Esophagus (tissue), 2 donors: ENCODE data around the gene FN3K. TPM values are rescaled to one million over a fixed set of nuclear protein-coding genes. Genes with fewer than 3 reads are reported as not detected.

Experiments used
- H3K27ac ChIP-seq, 2 donors: one replicate each; pipeline ENCODE4 v1.5.1; 2013; ENCODE audit warnings: low read depth in 2 of 2, mild to moderate bottlenecking in 2 of 2, inconsistent platforms in 1 of 2, low read length in 1 of 2, moderate library complexity in 1 of 2
- H3K27me3 ChIP-seq, 2 donors: one replicate each; pipeline ENCODE4 v1.6.1; 2013; ENCODE audit warnings: low read length in 2 of 2, control low read depth in 1 of 2, mild to moderate bottlenecking in 1 of 2; ENCODE audit not compliant: insufficient read depth in 2 of 2, control insufficient read depth in 1 of 2
- H3K36me3 ChIP-seq, 2 donors: one replicate each; pipeline ENCODE4 v1.6.1; 2013; ENCODE audit warnings: low read length in 1 of 2; ENCODE audit not compliant: control insufficient read depth in 2 of 2, insufficient read depth in 2 of 2
- H3K4me1 ChIP-seq, 2 donors: one replicate each; pipeline ENCODE4 v1.6.1; 2013; ENCODE audit warnings: low read length in 1 of 2; ENCODE audit not compliant: control insufficient read depth in 2 of 2, insufficient read depth in 2 of 2
- H3K4me3 ChIP-seq, 2 donors: one replicate each; pipeline ENCODE4 v1.5.1; 2013; ENCODE audit warnings: low read length in 2 of 2, mild to moderate bottlenecking in 2 of 2, low read depth in 1 of 2, moderate library complexity in 1 of 2
- H3K9me3 ChIP-seq, 2 donors: one replicate each; pipeline ENCODE4 v1.6.1; 2013; ENCODE audit warnings: mild to moderate bottlenecking in 2 of 2, low read depth in 1 of 2, low read length in 1 of 2, moderate library complexity in 1 of 2; ENCODE audit not compliant: control insufficient read depth in 2 of 2, insufficient read depth in 1 of 2
- WGBS, 2 donors: extraction: QIAGEN DNeasy Blood & Tissue Kit; methylation state at CpG; one replicate each; pipeline ENCODE4 v1.1.7; 2013; 5-methylcytosine and 5-hydroxymethylcytosine counted together
- polyA plus RNA-seq, 2 donors: library from polyadenylated mRNA; stranded (reverse); fragments of 200-250 nt; gene quantifications; one replicate each; pipeline ENCODE4 v1.2.3, GENCODE V29; 2013
- donor health status: healthy with polysubstance abuse.
- donor health status: Bipolar disorder and iron deficiency.

Gene FN3K
- polyA plus RNA-seq, 2 donors: 2.7 to 3.7 TPM

DNA sequence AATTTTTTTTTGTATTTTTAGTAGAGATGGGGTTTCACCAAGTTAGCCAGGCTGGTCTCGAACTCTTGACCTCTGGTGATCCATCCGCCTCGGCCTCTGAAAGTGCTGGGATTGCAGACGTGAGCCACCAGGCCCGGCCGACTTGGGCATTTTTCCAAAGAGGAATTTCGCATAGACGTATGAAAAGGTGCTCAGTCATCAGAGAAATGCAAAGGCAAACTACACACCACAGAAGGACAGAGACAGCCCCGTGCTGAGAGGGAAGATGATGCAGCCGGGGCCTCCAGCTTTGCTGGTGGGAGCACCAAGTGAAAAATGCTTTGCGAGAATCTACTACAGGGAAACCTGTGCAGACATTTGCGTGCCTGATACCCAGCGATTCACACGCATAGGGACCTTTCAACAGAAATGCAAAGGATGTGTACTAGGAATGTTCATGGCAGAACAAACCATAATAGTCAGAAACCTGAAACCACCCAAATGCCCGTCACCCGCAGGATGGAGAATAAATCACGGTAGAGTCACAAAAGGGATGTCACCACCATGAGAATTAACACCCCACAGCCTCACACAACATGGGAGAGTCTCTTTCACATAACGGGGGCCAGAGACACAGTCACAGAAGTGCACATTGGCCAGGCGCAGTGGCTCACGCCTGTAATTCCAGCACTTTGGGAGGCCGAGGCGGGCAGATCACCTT is 42.1 kb upstream of the FN3K start:
- no peak overlapping the region for H3K4me3 ChIP-seq
- H3K36me3 ChIP-seq: peaks cover 0 to 3% of the 10 kb centered on the region in 2 donors
- no peak overlapping the region for H3K27ac ChIP-seq
- H3K4me1 ChIP-seq: peaks cover 9% of the 10 kb centered on the region in 2 donors
- WGBS, 2 donors: 91 to 93% methylated on average over 22 of the region's 22 CpGs
- no peaks in the 10 kb centered on the region for H3K9me3 ChIP-seq
- H3K27me3 ChIP-seq: no peaks in the 10 kb centered on the region

DNA sequence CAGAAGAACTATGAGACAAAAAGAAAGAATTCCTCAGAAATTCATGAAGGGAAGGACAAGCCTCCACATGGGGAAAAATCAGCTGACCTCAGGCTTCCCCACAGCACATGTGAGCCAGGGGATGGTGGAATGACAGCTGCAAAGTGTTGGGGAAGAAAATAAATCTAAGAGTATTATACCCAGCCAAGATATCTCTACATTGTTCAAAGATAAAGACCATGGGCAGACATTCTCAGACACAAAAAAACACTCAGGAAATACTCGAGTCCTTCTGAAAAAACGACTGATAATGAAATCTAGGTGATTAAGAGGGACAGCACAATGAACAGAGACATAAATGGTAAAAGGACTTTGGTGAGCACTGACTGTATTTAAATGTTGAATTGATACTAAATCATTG is 40.8 kb upstream of the FN3K start:
- H3K4me3 ChIP-seq: no peak overlapping the region
- no peaks in the 10 kb centered on the region for H3K27me3 ChIP-seq
- peaks cover 0 to 3% of the 10 kb centered on the region in 2 donors for H3K36me3 ChIP-seq
- no peaks in the 10 kb centered on the region for H3K9me3 ChIP-seq
- 74% methylated on average over 2 of the region's 2 CpGs for WGBS, 2 donors
- no peak overlapping the region for H3K27ac ChIP-seq
- H3K4me1 ChIP-seq: peaks cover 9 to 17% of the 10 kb centered on the region in 2 donors

DNA sequence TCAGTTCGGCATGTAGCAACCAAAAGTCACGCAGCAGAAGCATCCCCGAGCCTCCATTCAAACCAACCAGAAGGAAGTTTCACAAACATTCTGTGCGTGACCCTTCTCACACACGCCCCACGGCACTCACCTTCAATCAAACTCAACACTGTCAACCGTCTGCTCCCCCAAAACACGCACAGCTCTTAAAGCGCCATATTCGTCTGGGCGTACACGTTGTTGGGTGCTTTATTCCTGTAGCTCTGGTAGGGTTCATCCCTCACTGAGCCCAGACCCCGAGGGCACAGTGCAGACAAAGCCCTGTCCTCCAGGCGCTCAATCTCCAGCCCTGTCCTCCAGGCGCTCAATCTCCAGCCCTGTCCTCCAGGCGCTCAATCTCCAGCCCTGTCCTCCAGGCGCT is 39.2 kb upstream of the FN3K start:
- H3K4me3 ChIP-seq: no peak overlapping the region
- peaks cover 9 to 21% of the 10 kb centered on the region in 2 donors for H3K4me1 ChIP-seq
- H3K27me3 ChIP-seq: no peaks in the 10 kb centered on the region
- H3K9me3 ChIP-seq: no peaks in the 10 kb centered on the region
- no peak overlapping the region for H3K27ac ChIP-seq
- 94 to 95% methylated on average over 15 to 16 of the region's 17 CpGs for WGBS, 2 donors
- H3K36me3 ChIP-seq: no peaks in the 10 kb centered on the region

DNA sequence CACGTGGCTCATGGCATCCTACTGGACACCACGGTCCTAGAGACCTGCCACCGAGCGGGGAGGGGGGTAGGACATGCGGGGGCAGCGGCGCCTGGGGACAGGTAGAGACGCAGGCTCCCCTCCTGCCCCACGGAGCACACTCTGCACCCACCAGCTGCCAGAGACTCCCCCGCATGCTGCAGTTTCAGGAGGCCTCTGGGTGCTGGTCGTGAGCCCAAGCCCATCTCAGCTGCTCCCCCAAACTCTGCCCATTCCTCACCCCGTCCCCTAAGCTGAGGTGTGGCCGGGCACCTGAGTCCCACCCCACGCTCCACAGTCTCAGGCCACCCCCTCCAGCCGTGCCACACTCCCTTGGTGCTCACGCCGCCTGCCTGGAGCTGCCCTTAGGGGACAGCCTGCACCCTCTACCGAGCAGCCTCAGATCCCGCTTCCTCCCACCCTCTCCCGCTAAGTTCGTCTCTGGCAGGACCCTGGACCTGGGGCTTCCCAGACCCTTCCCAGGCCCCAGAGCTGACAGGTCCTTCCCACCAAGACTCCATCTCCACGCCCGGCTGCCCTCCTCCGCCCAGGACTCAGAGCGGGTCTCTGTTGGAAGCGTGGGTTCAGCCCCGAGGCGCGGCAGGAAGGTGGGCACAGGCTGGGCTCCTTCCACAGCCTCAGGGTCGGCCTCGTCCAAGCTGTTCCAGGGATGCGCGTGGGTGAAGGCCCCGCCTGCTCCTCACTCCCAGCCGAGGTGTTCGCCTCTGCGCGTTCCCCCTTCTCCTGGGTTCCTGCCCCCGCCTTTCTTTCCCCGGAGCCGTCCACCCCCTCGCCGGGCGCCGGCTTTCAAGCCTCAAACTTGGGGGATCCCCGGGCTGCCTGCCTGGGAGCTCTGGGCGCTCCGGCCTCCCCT is 38.3 kb upstream of the FN3K start:
- WGBS, 2 donors: 26 to 28% methylated on average over 36 to 48 of the region's 48 CpGs
- Histone ChIP-seq H3K4me1 (peaks cover 9 to 21% of the 10 kb centered on the region in 2 donors), H3K9me3 (no peaks in the 10 kb centered on the region), H3K4me3 (peak overlapping the region; percentile 62 to 88), H3K36me3 (no peaks in the 10 kb centered on the region), H3K27ac (no peak overlapping the region), H3K27me3 (no peaks in the 10 kb centered on the region)

DNA sequence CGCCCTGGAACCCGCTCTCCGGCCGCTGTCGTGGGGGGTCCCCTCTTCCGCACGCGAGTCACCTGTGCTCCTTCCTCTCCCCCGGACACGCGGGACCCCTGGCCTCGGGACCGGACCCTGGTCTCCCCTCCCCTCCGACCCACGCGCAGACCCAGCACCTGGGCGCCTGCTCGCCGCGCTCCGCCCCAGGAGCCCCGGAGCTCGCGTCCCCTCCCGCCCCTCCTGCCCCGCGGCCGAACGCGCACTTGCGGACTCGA is 37.7 kb upstream of the FN3K start:
- Histone ChIP-seq H3K4me3 (peak overlapping the region; percentile 62 to 88), H3K27ac (no peak overlapping the region), H3K9me3 (no peaks in the 10 kb centered on the region), H3K4me1 (peaks cover 9 to 21% of the 10 kb centered on the region in 2 donors), H3K36me3 (no peaks in the 10 kb centered on the region), H3K27me3 (no peaks in the 10 kb centered on the region)
- WGBS, 2 donors: 0 to 1% methylated on average over 32 of the region's 32 CpGs

DNA sequence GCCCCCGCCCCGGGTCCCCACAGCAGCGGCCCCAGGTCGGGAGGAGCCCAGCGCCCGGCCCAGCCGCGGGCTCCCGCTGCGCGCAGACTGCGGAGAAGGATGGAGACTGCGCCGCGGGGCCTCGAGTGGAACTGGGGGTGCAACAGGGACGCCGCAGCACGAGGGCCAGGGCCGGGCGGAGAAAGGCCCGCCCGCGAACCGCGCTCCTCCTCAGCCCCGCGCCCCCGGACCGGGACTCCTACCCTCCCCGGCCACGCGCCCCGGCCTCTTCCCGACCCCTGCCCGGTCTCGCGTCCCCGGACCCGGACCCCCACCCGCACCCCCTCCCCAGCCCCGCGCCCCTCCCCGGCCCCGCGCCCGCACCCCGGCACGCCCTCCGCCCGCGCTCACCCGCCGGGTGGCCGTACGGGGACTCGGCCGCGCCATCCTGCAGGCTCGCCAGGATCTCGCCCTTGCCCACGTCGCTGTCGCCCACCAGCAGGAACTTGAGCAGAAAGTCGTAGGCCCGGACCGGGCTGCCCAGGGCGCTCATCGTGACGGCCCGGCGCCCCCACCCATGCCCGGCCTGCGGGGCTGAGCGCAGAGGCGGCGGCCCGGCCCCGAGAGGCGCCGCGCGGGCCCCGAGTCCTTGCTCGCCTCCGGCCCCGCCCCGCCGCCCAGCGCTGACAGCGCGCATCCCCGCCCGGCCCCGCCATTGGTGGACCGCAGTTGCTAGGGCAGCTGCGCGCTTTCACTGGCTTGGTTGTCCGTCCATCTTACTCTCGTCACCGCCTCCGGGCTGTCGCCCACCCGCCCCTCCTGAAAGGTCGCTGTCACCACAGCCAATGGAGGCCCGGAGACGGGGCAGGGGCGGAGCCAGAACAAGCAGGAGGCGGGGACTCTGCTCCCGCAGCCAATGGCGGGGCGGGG is 37.1 kb upstream of the FN3K start, which contains the start of gene RAB40B:
RAB40B (minus strand) TSS at position 634 of the 909 bp plus-strand sequence; CDS start at position 532, 102 bp downstream.
- Histone ChIP-seq H3K27ac (peak within 1 kb of the TSS; percentile 29 to 67), H3K4me1 (peaks cover 9 to 26% of the 10 kb centered on the region in 2 donors), H3K36me3 (no peaks in the 10 kb centered on the region), H3K27me3 (no peaks in the 10 kb centered on the region), H3K4me3 (peak within 1 kb of the TSS; percentile 62 to 88), H3K9me3 (no peaks in the 10 kb centered on the region)
- WGBS, 2 donors: 1% methylated on average over 61 to 112 of the region's 112 CpGs

DNA sequence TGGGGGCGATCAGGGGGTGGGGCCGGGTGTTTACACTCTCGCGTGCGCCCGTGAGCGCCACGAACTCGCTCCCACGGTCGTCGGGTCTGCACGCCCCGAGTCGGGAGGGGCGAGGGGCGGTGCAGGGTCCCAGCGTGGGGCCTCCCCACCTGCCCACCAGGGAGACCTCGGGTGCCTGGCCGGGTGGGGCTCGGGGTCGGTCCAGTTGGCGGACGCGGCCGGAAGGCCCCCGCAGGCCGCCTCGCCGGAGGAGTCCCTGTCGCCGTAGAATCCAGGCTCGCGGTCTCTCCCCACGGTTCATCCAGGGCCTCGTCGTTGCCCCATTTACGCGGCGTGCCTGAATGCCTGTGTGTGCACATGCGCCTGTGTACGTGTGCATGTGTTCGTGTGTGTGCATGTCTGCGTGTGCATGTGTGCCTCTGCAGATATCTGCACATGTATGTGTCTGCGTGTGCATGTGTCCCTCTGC is 36.4 kb upstream of the FN3K start:
- peaks cover 9 to 27% of the 10 kb centered on the region in 2 donors for H3K4me1 ChIP-seq
- H3K4me3 ChIP-seq: peak overlapping the region; percentile 62 to 63
- H3K27ac ChIP-seq: peak overlapping the region; percentile 29 to 67
- H3K36me3 ChIP-seq: no peaks in the 10 kb centered on the region
- H3K27me3 ChIP-seq: no peaks in the 10 kb centered on the region
- 5 to 6% methylated on average over 44 to 45 of the region's 45 CpGs for WGBS, 2 donors
- H3K9me3 ChIP-seq: no peaks in the 10 kb centered on the region

DNA sequence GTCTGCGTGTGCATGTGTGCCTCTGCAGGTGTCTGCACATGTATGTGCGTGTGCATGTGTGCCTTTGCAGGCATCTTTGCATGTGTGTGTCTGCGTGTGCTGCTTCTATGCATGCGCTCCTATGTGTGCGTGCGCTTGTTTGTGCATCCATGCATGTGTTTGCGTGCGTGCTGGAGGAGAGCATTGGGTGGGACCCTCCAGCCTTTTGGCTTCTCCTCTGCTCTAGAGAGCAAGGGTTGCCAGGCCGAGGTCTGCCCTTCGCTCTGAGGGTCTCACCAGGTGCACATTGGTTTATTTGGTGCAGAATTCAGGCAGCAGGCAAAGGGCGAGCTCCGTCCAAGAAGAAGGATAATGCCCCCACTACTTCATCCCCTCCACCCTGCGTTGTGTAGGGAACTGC is 35.9 kb upstream of the FN3K start:
- Histone ChIP-seq H3K36me3 (no peaks in the 10 kb centered on the region), H3K4me1 (peaks cover 9 to 27% of the 10 kb centered on the region in 2 donors), H3K9me3 (no peaks in the 10 kb centered on the region), H3K4me3 (no peak overlapping the region), H3K27me3 (no peaks in the 10 kb centered on the region), H3K27ac (no peak overlapping the region)
- WGBS, 2 donors: 80 to 84% methylated on average over 13 of the region's 13 CpGs
